AG20443 (cell line): Measurements from ENCODE around the gene ARHGEF26.

Experiments
- DNase-seq: peaks from one replicate; pipeline ENCODE4 v3.0.0; 2012; ENCODE audit warnings: low spot score, mixed read lengths

The ARHGEF26 gene

DNA sequence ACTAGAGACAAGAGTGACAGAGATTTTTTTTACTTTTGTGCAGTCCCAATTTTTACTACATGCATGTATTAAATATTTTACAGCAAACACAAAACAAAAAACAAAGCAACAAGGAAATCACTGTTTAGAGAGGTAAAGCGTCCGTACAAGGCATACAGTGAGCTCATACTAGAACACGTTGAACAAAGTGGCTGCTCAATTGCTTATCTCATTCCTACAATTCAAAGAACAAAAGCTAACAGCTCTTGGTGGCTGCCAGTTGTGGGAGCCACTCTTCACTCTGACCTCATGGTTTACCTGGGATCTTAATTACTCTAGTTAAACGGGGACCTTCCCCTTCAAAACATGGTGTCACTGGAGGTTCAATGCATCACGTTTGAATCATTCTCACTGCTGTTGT is 7.6 kb upstream of the ARHGEF26 start:
- DNase-seq = no peak

DNA sequence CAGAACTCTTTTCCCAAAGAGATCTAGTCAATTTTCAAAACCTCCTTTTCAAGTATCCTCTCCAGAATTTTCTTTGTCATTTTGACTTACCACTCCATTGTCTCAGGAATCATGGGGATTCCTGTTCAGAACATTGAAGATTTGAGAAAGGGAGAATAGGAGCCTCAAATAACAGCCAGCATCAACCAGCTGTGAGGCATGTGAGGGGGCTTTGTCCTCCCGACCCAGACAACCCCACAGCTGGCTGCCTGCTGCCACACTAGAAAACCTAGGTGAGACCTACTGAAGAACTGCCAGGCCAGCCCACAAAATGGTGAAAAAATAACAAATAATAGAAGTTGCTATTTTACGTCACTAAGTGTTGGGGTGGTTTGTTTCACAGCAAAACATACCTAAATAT is 5.9 kb upstream of the ARHGEF26 start:
- no peak for DNase-seq

DNA sequence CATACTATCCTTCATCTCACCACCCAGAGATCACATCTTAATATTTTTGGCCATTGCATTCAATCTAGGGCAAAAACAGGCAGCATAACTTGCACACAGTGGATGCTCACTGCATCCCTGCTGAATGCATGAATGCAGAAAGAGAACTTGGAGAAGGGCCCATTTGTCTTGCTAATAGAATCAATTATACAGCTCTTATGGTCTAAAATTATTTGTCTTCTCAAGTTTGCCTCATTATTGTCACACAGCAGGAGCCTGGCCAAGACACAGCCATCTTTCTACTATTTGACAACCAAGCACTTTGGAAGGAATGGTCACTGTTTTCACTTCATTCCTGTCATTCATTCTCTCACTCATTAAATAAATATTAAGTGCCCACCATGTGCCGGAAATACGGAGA is 1.2 kb upstream of the ARHGEF26 start:
- no peak for DNase-seq

DNA sequence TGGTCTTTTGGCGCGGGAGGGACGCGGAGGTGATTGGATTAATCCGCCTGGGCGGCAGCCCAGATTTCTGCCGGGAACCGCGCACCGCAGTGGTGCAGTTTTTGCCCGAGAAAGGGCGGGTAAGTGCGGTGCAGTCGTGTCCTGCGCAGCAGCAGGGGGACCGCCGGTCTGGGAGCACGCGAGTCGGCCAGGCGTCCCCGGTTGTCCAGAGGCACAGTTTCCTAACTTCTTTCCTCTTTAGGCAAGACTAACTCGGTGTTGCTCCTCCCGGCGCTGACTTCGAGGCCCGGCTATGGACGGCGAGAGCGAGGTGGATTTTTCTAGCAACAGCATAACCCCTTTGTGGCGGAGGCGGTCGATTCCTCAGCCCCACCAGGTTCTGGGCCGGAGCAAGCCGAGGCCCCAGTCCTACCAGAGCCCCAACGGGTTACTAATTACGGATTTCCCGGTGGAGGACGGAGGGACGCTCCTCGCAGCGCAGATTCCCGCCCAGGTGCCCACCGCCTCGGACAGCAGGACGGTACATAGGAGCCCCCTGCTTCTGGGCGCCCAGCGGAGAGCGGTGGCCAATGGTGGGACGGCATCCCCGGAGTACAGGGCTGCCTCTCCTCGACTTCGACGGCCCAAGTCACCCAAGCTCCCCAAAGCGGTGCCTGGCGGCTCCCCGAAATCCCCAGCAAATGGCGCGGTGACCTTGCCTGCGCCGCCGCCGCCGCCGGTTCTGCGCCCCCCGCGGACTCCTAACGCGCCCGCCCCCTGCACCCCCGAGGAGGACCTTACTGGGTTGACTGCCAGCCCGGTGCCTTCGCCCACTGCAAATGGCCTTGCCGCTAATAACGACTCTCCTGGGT is 736 bp downstream of the ARHGEF26 start:
- DNase-seq = peak; percentile 68

DNA sequence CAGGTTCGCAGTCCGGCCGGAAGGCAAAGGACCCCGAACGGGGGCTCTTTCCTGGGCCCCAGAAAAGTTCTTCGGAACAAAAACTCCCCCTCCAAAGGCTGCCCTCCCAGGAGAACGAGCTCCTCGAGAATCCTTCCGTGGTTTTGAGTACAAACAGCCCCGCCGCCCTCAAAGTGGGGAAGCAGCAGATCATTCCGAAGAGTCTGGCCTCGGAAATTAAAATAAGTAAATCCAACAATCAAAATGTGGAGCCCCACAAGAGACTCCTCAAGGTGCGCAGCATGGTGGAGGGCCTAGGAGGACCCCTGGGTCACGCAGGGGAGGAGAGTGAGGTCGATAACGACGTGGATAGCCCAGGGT is 1.3 kb downstream of the ARHGEF26 start:
- peak; percentile 17 for DNase-seq

DNA sequence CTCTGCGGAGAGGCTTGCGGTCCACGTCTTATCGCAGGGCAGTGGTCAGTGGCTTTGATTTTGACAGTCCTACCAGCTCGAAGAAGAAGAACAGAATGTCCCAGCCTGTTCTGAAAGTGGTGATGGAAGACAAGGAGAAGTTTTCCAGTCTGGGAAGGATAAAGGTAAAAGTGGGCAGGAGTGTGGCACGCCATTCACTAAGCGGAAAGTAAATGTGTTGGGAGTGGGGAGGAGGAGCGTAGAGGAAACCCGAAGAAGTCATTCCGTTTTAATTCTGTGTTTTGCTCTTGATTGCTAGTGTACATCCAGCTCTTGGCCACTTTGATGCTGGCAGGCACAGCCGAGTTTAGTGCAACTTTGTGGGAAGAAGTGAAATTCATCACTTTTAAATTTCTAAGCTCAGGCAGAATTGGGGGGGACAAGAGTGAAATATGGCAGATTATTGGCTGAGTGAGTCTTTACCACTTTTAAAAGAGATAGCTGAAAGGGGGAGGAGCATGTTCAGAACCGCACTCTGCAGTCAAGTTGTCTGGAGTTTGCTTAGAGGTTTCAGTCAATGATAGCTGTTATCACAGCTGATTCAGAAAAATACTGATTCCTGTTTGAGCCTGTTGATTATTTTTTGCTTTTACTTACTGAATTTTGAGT is 1.8 kb downstream of the ARHGEF26 start:
- DNase-seq = peak; percentile 15

DNA sequence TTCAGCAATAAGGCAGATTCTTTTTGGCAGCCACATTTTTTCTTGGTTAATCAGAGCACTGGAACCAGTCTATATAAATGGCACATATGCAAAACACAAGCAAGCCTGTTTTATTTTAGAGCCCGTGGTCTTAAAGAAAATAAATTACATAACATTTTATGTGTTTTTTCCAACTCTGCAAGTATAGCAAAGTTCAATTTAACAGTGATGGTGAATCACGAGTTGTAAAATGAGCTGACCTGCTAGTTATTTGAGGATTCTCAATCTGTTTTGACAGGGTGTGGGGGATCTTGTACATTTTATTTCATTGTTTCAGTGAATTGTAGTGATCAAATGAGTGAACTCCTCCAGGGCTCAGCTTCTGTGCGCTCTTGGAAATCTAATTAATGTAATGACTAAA is 2.7 kb downstream of the ARHGEF26 start:
- DNase-seq = no peak

DNA sequence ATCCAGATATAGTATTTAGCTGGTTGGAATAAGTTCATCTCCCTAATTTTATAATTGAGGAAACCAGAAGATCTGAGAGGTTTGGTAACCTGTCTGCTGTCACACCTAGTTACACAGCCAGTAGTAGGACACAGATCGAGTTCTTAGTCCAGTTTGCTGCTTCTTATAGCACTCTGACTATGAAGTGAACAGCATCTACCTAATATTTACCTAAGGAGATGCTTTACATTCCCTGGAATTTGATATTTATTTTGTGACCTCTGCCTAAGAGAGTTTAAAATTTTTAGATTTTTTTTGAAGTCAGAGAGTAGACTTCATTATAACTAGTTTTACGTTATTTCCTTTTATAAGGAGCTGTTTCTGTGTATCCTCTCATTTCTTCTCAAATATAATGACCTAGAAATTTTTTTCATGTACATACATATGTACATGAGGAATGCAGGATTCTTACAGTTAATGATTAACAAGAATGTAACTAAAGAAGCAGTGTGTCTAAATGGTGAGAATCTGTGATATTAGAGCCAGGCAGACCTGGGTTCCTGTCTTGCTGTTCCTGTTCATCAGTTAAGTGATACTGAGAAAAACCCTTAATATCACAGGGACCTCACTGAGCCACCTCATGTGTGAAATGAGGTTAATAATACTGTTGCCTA is 4.3 kb downstream of the ARHGEF26 start:
- DNase-seq = no peak

DNA sequence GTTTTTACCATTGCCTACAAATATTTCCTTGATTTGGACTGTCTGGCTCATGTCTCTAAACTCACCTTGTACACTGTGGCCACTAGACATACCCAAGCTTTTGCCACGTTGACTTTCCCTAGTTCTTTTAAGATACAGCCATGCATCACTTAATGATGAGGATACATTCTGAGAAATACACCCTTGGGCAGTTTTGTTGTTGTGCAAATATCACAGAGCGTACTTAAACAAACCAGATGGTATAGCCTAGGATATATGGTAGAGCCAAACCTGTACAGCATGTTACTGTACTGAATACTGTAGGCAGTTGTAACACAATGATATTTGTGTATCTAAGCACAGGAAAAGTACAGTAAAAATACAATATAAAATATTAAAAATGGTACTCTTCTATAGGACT is 5.5 kb downstream of the ARHGEF26 start:
- no peak for DNase-seq

DNA sequence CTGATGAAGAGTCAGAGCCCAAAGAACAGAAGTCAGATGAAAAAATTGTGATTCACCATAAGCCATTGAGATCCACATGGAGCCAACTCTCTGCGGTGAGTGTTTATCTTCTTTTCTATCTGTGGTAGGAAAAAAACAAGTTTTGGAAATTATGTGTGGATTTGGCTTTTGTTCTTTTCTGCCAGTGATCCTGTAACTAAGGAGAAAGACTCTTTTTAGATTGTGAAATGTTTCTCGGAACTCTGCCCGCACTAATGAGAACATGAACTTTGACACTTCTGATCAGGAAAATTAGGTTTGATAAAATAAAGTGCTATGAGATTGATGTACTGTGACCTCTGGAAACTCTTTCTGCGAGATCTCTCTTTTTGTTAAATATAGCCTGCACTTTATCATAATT is 8.4 kb downstream of the ARHGEF26 start:
- no peak for DNase-seq

DNA sequence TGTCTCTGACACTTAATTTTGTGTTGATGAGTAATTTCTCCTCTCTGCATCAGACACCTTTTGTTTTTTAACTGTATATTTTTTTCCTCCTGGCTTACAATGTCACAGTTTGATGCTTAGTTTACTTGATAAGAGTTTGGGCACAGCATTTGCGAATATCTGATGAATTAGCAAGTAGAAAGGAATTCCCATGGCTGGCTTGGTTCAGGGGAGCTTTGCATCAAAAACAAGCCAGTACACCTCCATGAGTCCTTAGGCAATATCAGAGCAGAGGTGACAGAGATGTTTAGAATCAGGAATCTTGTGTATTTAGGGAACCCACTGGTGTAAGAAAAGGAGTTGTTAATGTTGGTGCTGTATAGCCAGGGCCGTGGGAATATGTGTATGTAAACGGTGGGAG is 9.3 kb downstream of the ARHGEF26 start:
- DNase-seq = no peak

DNA sequence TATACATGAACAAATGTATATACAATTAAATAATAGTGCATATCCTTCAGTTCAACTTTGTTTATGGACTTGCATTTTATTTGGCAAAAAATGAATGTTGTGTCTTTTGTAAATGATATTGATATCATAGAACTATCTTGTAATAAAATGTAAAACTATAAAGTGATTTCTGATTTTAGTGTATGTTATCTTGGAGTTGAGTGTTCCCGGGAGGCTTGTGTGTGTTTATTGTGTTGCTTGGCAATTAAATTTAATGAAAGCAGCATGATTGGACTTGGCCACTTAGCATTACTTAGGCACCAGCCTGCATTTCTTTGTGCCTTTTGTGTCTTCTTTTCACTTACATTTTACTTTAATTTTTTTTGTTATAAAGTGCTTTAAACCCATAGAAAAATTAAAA is 10.6 kb downstream of the ARHGEF26 start:
- DNase-seq = no peak

DNA sequence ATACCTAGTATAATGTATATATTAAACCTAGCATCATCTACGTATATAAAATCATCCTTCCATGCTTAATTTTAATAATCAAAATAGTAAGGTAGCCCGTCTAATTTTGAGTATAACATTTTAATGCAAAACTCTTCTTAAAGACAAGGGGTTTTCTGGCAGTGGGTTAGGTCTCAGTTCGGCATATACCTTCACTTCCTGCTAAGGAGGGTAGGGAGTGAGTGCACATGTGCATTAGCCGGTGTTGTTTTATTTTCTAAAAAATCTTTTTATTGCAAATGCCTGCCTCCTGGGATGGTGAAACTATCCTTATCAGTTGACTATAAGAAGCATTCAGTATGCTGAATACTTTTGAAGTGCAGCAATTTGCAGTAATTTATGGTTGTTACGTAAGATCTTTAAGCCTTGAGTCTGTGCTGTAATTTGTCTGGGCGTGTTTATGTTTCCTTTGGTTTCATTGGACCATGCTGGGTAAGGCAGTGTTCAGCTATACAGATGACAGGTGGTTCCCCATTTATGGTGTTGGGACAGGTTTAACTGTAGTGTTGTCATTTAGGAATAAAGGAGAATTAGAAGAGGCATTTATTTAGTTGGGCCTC is 11.7 kb downstream of the ARHGEF26 start:
- no peak for DNase-seq

DNA sequence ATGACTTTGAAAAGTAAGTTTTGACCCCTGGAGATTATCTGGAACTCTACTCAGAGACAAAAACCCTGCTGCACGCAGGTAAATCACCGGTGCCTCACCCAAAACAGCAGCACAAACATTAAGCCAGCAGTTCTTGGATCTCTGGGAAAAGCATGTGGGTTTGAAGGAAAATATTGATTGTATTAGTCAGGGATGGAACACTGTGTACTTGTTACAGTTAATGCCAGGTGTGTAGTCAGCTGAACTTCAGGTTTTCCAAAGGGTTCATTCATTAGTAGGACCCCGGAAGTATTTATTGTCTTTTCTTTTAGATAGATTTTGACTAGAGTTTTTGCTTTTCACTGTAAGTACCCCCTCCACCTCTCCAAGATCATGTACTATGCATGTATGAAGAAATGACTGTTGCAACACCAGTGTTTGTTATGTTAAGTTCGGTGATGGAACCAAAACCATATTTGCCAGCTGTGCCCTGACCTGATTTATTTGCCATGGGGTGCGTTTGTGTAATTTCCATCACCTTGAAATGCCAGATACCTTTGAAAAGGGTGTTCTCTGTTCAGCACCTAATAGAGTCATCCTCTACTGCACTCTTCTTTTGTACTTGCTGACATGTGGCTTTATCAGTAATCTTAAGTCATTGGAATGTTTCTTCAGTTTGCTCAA is 14.5 kb downstream of the ARHGEF26 start:
- no peak for DNase-seq

DNA sequence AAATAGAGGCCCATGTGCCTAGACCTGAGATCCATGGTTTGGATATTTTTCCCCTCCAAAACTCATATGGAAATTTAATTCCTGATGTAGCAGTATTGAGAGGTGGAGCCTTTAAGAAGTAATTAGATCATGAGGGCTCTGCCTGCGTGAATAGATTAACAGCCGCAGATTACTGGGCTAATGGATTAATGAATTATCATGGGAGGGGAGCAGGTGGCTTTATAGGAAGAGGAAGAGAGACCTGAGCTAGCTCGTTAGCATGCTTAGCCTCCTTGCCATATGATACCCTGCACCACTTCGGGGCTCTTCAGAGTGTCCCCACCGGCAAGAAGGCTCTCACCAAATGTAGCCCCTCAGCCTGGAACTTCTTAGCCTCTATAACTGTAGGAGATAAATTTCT is 15.8 kb downstream of the ARHGEF26 start:
- DNase-seq = no peak

DNA sequence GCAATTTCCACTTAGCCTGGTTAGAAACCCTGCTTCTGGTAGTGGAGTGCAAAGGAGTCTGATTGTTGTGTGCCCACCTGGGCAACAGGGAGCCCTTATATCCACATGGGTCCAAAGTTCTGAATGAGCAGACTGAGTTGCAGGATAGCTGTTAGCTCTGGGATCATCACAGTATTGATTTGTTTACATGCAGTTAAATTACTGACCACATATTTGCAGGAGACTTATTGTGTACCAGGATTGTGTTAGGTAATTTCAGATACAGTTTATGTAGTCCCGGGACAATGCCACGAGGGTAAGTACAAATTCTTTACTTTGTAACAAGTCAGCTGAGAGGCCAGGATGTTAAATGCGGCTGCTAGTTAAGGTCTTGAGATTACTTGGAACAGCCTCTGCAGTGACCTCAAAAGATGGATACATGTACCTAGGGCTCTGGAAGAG is 18.8 kb downstream of the ARHGEF26 start:
- DNase-seq = no peak

DNA sequence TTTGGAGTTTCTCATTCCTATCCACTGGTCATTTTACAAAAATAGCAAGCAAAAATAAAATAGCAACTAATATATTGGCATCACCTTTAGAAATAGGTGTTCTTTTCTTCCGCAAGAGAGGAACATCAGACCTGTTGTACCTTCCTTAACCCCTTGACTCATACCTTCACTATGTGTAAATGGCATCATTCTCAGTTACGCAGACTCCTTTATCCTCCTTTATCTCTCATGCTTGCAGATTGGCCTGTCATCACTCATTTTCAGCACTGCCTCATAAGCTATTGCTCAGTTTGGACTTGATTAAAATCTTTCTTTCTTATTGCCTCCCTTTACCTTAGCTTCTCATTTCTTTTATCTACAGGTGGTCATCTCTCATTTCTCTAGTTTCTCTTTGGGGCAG is 21.4 kb downstream of the ARHGEF26 start:
- no peak for DNase-seq

DNA sequence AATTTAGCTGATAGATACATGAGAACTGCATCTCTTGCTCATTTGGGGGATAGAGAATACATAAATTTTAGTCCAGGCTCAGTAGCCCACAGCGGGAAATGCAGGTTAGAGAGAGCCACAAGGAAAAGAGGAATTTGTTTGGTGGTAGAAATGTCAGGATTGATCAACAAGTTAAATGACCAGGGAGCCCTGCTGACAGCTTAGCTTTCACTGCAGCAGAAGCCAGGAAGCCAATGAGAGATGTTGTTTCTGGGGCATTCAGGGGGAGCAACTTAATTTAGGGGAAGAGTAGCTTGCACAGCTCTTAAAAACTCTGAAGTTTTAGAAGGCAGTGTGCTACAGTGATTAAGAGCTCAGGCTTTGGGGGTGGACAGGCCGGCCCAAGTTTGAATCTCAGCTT is 22.7 kb downstream of the ARHGEF26 start:
- DNase-seq = no peak

DNA sequence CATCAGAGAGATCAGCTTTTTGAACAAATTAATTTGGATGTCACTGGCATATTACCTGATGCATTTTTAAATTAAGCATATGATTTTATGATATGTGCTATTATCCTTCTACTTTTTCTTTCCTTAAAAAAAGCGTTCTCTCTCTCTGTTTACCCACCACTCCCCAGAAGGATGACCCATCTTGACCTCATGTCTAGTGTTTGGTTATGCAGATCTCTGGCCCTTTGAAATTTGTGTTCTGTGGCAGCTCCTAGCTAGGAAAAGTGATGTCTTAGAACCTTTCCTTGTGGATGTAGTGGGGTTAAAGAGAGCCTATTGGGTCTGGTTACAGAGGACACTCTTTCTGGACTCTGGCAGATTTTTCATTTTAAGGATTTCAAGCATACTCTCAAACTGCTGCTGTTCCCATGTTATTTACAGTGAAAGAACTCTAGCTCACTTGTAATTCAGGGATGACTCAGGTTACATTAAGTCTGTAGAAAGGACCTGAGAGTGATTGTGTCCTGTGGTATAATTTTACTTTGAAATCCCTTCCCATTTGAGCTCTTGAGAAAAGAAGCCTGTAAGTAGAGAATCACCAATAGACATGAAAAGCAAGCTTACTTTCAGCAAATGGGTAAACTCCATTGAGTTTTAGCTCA is 23.8 kb downstream of the ARHGEF26 start:
- no peak for DNase-seq

DNA sequence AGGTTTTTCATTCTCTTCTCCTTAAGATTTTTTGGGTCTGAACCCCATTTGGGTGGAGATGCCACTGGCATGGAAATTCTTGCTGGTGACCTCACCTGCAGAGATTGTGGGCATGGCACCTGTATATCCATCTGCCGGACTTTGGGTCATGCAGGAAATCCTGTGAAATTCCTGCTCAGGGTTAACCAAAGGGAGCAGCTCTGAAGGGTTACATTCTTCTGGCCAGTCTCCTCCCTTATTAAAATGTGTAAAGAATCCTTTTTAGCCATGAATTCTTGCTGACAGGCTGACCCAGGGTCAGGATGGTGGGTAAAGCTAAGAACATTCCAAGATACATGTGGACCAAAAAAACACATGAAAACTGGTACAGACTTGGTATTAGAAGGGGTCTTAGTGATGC is 27.4 kb downstream of the ARHGEF26 start:
- DNase-seq = no peak

DNA sequence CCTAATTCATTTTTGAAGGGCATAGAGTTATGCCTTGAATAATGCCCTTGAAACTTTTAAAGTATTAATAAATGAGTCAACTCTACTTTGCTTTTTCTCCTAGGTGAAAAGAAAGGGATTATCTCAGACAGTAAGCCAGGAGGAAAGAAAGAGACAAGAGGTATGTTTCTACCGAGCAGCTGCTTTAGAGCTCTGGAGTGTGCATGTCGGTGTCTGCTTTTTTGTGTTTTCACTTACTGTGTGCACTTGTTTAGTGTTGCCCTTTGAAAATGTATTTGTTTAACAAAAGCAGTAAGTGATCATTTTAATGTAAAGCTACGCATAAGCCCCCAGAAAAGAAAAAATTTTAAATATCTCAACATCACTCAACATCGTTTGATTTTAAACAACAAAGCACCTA is 28.1 kb downstream of the ARHGEF26 start:
- DNase-seq = no peak

DNA sequence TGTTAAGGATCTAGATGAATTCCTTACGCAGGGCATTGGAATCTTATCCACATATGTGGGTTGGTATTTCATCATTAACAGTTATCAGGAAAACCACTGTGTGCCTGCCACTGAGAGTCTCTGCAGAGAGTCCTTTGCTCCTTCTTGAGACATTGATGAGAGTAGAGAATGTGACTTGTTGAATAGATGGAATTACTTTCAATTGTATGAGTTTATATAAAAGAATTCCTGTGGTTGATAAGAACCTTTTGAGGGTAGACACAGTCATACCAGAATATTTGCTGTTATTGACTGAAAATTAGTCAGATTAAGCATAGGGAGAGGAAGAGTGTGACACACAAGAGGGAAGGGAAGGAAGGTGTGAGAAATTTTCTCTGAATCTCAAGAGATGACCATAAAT is 30.8 kb downstream of the ARHGEF26 start:
- peak; percentile 24 for DNase-seq
